CD4-positive, alpha-beta T cell treated with Interleukin-15 for 4 hours (primary cell): Measurements from ENCODE around the gene PRTN3.

Experiments used
- DNase-seq: peaks from one replicate; pipeline ENCODE4 v3.0.0-alpha.2; 2020; ENCODE audit warnings: low spot score

The PRTN3 gene

DNA sequence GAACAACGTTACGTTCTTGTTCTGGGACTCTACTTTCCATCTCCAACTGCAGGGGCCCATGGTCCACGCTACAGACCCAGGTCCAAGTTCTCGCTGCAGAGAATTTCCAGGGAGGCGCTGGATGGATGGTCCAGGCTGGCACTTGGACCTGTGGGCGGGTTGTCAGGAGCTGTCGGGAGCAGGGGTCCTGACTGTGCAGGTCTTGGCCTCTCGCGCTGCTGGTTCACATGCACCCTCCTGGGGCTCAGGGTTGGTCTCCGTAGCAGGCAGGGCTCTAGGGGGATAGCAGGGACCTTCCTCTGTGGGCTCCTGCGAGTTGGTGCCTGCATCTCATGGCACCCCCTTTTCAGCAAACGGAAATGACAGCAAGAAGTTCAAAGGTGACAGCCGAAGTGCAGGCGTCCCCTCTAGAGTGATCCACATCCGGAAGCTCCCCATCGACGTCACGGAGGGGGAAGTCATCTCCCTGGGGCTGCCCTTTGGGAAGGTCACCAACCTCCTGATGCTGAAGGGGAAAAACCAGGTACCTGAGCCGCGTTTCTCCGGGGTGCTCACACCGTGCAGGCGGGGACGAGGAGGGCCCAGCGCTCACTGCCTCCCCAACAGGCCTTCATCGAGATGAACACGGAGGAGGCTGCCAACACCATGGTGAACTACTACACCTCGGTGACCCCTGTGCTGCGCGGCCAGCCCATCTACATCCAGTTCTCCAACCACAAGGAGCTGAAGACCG, 36.9 kb upstream of the PRTN3 start:
- DNase-seq, result no peak

DNA sequence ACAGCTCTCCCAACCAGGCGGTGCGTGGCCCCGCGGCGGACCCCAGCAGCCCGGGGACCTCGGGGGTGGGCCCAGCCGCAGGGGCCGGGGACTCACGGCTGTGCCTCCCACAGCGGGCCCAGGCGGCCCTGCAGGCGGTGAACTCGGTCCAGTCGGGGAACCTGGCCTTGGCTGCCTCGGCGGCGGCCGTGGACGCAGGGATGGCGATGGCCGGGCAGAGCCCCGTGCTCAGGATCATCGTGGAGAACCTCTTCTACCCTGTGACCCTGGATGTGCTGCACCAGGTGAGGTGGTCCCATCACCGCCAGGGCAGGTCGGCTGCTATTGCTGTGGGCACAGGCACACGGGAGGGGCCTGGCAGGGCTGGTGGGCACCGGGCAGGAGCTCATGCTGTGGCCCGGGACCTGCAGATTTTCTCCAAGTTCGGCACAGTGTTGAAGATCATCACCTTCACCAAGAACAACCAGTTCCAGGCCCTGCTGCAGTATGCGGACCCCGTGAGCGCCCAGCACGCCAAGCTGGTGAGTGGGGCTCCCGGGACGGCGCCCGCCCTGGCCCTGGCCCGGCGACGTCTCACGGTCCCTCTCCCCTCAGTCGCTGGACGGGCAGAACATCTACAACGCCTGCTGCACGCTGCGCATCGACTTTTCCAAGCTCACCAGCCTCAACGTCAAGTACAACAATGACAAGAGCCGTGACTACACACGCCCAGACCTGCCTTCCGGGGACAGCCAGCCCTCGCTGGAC, 36.2 kb upstream of the PRTN3 start:
- no peak for DNase-seq

DNA sequence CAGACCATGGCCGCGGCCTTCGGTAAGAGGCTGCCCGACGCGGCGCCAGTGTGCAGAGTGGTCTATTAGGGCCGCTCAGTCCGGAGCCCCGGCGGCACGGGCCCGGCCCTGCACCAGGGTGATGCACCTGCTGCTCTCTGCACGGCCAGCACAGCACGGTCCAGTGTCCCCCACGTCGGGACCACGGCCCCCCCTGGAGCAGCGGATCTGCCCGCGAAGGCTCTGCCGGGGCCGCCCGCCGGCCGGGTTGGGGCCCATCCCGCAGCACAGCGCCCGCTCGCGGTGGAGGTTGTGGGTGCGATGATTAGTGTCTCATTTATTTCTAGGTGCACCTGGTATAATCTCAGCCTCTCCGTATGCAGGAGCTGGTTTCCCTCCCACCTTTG, 35.6 kb upstream of the PRTN3 start:
- DNase-seq, result no peak

DNA sequence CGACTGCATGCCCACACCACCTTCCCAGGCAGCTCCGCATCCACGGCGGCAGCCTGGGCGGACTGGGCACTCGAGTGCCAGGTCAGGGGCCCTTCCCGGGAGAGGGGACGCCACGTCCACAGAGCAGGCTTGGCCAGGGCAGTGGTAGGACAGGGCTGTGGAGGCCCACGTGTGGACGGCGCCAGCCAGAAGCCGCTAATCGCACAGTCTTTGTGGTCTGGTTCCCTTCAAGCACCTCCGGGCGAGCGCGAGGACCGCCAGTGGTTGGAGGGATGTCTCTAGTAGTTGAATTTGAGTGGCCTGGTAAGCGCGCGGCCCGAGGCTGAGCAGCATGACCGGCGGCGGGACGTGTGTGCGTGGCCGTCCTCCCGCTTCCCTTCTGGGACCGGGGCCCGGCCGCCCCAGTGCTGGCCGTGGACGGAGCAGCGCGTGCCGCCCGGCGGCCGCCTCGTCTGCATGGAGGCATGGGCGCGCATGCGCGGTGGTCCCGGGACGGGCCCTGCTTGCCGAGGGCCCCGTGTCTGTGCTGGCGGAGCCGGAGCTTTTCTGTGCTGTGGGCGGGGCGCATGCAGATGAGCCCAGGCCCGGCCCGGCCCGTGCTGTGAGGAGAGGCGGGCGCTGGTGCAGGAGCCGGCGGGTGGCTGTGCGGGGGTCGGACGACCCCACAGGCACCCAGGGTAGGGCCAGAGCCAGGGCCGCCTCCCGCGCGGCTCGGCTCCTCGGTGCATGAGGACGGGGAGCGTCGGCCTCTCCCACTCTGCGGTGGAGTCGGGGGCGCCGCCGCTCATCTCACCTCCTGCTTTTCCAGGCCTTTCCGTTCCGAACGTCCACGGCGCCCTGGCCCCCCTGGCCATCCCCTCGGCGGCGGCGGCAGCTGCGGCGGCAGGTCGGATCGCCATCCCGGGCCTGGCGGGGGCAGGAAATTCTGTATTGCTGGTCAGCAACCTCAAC, 34.9 kb upstream of the PRTN3 start:
- no peak for DNase-seq

DNA sequence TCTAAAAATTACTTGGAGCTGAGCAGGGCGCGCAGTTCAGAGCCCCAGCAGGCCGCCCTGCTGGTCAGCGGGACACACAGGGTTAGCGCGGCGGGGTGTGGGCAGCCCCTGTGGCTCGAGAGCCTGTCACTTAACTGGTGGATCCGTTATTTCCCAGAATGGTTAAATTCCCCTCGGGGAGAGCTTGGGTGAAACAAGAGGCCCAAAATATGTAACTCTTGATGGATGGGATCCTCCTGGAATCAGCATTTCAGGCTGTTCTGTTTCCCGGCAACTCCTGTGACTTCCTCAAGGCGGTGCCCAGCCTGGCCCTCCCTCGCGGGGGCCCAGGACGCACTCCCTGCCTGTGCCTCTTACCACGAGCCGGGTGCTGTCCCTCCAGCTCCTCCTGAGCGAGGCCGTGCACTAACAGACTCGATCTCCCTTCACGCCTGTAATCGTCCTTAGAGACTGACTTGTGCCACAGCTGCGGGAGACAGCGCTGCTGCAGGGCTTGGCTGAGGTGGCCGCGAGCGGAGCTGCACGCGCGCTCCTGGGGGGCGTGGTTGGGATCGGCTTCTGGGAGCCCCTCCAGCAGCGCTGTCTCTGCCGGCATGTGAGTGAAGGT, 33.9 kb upstream of the PRTN3 start:
- no peak for DNase-seq

DNA sequence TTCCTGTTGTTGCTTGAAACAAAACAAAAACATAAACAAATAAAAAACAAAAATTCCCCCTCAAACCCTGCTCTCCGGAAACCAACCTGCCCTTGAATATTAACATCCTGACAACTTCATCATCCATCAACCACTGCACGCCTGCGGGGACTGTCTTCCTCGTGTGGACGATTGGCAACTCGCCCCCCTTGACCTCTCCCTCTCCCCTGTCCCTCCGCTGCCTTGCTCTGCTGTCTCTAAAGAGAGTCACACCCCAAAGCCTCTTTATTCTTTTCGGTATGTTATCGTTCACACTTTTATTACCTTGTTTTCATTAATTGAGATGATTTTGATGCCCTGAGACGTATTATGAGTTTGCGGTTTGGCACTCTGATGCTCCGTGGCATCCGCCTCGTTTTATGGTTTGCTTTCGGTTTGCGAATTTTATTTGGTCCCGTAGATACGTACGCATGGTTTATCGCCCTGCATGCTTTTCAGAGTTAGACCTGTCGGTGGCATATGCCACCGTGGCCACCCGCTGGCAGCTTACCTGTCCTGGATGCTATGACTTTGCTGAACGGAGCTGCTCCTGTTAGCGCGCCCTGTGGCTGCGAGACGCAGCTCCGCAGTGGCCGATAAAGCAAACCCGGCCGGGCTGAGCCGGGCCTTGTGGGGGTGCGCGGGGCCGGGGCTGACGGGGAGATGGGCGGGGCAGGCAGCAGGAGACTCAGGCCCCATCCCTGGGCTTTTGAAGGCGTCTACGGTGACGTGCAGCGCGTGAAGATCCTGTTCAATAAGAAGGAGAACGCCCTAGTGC, 33.0 kb upstream of the PRTN3 start:
- no peak for DNase-seq

DNA sequence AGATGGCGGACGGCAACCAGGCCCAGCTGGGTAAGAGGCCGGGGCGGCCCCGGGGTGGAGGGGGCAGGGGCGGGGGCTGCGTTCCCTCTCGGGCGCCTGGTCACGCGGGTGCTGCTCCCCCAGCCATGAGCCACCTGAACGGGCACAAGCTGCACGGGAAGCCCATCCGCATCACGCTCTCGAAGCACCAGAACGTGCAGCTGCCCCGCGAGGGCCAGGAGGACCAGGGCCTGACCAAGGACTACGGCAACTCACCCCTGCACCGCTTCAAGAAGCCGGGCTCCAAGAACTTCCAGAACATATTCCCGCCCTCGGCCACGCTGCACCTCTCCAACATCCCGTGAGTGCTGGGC, 32.4 kb upstream of the PRTN3 start:
- DNase-seq, result no peak

DNA sequence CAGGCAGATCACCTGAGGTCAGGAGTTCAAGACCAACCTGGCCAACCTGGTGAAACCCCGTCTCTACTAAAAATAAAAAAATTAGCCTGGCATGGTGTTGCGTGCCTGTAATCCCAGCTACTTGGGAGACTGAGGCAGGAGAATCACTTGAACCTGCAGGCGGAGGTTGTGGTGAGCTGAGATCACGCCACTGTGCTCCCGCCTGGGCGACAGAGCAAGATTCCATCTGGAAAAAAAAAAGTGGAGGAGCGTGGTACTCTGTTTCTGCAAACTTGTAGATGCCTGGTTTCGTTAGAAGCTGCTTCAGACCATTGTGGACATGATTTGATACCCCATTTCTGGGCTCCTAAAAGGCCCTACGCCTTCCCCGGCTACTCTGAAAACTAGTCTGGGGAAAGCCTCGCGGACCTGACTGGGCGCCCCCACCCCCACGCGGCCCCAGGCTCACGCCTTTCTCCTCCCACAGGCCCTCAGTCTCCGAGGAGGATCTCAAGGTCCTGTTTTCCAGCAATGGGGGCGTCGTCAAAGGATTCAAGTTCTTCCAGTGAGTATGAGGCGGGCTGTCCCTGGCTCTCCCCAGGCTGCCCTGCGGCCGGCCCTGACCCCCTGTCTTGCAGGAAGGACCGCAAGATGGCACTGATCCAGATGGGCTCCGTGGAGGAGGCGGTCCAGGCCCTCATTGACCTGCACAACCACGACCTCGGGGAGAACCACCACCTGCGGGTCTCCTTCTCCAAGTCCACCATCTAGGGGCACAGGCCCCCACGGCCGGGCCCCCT, 30.5 kb upstream of the PRTN3 start:
- DNase-seq, result no peak

DNA sequence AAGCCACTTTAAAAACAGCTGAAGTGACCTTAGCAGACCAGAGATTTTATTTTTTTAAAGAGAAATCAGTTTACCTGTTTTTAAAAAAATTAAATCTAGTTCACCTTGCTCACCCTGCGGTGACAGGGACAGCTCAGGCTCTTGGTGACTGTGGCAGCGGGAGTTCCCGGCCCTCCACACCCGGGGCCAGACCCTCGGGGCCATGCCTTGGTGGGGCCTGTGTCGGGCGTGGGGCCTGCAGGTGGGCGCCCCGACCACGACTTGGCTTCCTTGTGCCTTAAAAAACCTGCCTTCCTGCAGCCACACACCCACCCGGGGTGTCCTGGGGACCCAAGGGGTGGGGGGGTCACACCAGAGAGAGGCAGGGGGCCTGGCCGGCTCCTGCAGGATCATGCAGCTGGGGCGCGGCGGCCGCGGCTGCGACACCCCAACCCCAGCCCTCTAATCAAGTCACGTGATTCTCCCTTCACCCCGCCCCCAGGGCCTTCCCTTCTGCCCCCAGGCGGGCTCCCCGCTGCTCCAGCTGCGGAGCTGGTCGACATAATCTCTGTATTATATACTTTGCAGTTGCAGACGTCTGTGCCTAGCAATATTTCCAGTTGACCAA, 29.8 kb upstream of the PRTN3 start:
- no peak for DNase-seq

DNA sequence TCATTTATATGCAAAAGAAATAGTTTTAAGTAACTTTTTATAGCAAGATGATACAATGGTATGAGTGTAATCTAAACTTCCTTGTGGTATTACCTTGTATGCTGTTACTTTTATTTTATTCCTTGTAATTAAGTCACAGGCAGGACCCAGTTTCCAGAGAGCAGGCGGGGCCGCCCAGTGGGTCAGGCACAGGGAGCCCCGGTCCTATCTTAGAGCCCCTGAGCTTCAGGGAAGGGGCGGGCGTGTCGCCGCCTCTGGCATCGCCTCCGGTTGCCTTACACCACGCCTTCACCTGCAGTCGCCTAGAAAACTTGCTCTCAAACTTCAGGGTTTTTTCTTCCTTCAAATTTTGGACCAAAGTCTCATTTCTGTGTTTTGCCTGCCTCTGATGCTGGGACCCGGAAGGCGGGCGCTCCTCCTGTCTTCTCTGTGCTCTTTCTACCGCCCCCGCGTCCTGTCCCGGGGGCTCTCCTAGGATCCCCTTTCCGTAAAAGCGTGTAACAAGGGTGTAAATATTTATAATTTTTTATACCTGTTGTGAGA, 29.2 kb upstream of the PRTN3 start:
- DNase-seq, result no peak

DNA sequence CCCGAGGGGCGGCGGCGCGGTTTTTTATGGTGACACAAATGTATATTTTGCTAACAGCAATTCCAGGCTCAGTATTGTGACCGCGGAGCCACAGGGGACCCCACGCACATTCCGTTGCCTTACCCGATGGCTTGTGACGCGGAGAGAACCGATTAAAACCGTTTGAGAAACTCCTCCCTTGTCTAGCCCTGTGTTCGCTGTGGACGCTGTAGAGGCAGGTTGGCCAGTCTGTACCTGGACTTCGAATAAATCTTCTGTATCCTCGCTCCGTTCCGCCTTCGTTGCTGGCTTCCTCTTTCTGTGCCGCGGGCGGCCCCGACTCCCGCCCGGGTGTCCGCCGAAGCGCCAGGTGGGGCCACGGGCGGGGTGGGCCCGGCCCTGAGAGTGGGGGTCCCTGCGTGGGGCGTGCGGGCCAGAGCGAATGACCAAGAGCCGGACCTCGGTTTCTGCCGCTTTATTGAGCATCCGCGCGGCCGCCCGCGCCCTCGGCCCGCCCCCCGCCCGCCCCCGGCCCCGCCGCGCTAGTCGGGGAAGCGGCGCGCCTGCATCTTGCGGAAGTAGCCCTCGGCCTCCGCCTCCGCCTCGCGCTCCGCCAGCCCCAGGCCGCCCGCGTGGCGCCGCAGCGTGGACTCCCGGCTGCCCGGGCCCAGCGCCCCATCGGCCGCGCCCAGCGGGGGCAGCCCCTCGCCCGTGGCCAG, 28.6 kb upstream of the PRTN3 start:
- no peak for DNase-seq

DNA sequence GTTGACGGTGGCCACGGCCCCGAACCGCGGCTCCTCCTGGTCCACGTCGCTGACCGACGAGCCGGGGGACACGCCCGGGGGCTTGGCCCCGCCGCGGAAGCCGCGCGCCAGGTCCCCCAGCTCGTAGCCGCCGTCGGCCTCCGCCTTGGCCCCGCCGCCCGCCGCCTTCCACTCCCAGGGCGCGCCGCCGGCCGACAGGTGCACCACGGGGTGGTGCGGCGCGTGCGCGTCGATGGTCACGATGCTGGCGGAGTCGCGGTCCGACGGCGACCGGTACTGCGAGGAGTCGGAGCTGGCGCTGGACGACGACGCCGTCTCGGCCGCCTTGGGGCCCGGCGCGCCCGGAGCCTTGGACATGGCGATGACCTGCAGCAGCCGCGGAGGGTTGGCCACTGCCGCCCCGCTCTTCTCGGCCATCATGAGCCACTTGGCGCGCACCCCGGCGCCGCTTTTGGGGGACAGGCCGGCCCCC, 28.0 kb upstream of the PRTN3 start:
- DNase-seq, result no peak

DNA sequence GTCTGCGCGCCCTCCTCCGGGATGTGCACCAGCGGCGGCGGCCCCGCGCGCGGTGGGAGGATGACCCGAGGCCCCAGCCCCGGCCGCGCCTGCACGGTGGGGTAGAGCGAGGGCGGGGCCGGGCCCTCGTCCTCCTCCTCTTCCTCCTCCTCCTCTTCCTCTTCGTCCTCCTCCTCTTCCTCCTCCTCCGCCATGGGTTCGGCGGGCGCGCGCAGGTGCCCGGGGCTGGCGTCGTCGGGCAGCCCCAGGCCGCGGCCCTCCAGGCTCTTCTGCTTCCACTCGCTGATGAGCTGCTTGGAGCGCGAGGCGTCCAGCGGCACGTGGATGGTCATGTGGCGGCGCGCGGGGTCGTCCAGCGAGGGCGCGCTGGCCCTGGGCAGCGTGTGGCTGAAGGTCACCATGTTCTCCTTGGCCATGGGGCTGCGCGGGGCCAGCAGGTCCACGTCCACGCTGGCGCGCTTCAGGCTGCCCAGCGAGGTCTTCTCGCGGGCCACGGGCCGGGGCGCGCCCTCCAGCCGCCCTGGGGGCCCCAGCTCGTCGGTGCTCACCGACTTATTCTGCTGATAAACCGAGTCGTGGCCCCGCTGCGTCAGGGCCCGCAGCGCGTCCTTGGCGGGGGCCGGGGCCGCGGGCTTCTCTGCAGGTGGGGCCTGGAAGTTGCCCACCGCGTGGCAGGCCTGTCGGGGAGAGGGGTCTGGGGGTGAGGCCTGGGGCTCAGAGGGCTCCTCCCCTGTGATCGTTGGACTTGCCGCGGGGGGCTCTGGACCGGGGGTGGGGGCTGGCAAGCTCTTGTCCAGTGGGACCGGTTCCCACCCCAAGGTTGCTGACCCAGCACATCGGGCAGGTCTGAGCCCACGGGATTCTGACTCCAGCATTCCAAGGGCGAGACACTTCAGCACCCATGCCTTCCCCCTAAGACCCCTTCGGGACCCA, 27.3 kb upstream of the PRTN3 start:
- no peak for DNase-seq

DNA sequence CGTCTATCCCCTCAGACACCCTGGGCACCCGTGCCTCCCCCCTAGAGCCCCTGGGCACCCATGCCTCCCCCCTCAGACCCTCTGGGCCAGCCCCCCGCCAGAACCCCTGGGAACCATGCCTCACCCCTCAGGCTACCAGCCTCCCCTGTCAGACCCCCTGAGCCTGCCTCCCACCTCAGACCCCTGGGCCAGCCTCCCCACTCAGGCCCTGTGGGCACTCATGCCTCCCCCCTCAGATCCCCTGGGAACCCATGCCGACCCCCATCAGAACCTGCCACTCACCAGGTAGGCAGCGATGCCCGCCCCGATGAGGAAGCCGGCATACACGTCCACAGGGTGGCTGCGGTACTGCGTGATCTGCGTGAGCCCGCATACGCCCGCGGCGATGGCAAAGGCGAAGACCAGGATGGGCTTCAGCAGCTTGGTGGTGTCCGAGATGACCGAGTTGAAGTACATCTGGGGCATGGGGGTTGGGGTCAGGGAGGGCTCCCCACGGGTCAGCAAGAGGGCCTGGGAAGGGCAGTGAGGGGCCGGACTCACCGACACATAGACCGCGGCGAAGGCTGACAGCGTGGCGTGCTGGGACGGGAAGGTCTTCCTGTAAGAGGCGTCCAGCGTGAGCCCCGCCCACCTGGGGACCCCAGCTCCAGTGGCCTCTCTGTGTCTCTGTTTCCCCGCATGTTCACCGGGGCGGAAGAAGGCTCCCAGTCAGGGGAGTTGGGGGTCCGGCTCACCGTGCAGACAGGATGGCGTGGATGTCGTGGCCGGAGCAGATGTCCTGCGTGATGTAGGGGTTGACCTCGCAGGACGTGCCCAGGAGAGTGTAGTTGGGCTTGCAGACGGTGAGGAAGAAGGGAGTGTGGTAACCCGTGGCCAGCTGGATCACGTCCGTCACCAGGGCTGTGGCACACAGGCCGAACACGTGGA, 26.4 kb upstream of the PRTN3 start:
- no peak for DNase-seq

DNA sequence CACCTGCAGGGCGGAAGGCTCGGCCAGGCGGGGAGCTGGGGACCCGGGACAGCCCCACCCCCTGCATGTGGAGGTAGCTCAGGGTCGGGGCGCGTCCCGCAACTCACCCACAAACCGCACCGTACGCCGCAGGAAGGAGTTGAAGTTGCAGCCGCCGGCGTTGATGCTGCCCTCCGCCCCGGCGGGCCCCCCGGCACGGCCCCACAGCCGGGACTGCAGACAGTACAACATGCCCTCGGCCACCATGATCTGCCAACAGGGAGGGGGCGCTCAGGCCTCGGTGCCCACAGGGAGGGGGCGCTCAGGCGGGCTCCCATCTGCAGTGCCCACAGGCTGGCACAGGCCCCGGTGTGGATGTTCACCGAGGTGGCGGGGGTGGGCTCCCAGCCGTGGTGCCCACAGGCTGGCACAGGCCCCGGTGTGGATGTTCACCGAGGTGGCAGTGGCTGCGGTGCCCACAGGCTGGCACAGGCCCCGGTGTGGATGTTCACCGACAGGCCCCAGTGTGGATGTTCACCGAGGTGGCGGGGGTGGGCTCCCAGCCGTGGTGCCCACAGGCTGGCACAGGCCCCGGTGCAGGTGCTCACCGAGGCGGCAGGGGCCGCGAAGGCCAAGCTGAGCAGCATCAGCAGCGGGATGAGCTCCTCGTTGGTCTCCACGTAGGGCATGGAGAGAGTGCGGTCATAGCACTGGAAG, 25.6 kb upstream of the PRTN3 start:
- no peak for DNase-seq

DNA sequence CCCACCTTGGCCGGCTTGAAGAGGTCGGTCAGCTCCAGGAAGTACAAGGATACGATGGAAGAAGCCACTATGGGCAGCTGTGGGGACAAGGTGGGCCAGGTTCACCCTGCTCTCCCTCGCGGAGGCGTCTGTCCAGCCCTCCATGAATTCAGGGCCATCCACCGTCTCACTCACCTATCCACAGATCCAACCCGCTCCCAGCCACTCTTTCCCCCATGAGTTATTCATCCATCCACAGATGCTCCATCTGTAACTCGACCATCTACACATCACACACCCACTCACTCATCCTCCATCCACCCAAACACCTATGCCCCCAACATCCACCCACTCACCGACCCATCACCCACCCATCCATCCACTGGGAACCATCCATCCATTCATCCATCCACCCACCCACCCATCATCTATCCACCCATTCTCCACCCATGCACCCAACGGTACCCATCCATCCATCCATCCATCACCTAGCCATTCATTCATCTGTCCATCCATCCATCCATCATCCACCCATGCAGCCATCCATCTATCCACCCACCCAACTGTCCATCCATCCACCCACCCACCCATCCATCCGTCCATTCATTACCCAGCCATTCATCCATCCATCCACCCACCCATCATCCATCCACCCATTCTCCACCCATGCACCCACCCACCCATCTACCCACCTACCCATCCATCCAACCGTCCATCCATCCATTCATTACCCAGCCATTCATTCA, 24.9 kb upstream of the PRTN3 start:
- DNase-seq, result no peak
